GM18507 (cell line): Measurements from ENCODE around the gene NHLH2.

Source experiments
- DNase-seq: peaks from one replicate; pipeline ENCODE4 v3.0.0; 2011; ENCODE audit warnings: low read depth; ENCODE audit not compliant: insufficient read length; ENCODE audit errors: extremely low spot score
- FAIRE-seq: peaks from 2 replicates; lab custom pipeline; 2011; peaks lifted over from hg19 to GRCh38; lab: Jason Lieb, UNC

The NHLH2 gene

DNA sequence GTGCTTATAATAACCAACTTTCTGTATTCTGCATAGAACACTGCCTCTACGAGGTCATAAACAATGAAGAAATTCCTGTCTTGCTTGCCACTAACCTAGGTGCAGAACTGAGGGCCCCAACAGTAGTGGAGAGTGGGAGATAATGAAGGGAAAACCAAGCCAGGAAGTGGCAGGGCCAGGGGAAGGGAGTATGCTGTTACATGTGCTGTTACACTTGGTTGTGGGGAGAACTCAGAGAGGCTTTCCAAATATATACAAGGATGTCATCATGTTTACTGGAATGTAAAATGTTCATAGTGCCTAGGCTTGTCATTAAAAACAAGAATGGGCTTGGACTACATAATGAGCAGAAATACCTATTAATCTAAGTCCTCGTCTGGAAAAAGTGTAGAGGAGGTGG lies 31.1 kb downstream of the NHLH2 start:
- no peak for DNase-seq
- no peak for FAIRE-seq

DNA sequence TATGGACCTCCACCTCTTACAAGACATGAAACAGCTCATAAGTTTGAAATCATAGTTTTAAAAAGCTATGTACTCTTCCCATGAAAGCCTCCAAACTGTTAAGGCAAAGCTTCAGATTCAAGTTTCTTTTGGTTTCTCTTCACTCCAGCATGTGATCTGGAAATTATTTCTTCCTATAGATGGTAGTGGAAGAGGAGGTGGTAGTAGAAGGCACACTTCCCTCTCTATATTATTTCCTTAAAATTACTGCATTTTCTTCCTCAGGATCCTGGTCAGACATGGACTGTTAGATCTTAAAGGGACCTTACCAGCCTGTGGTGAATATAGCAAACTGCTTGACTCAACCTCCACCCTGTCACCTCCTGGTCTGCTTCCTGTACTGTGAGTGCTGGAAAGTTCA lies 31.9 kb downstream of the NHLH2 start:
- DNase-seq, result no peak
- no peak for FAIRE-seq

DNA sequence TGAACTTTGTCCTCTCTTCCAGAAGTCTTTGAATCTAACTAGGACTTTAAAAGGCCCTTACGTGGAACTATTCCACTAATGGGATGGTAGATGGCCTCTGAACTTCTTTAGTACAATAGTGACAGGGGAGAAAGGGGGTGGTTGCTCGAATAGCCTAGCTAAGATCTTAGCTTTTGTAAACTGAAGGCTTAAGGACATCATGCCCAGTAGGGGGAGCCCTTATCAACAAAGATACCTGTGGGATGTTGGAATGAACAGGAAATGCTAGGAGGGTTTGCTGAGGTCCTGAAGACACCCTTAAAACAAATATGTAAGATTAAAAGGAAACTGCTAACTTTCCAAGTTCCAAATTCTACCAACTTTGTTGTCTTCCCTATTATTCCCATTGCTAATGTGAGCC lies 33.2 kb downstream of the NHLH2 start:
- DNase-seq (peak; percentile 20), FAIRE-seq (peak; percentile 79)

DNA sequence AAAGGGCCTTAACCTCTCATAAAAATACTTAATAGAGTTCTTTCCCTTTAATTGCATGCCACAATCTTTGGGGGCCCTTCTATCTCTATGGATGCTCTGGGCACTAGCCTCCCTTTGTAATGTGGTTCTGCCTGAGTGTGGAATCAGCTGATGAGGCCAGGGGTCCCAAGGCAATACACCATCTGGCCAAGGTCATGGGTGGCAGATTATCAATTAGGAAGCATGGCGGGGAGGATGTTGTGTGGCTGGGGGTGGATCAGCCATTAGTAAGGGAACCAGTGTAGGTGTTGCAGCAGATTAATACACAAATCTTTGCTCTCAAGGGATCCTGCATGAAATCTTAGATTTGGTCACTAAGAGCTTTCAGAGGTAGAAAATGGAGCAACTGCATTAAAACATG lies 35.3 kb downstream of the NHLH2 start:
- FAIRE-seq (no peak), DNase-seq (no peak)

DNA sequence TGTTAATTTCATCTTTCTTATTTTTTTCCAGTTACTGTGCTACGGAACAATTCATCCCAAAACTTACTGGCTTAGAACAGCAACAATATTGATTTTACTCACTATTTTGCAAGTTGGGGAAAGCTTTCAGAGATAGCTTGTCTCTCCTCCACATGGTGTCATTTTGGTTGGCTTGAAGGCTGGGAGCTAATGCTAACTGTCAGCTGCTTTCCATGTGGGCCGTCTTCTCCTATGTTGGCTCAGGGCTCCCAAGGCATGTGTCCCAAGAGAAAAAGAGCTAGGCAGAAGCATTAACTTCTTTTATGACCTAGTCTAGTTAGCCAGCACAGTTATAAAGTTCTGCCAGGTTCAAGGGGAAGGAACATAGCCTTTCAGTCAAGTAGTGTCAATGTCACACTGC lies 38.5 kb downstream of the NHLH2 start:
- no peak for FAIRE-seq
- no peak for DNase-seq

DNA sequence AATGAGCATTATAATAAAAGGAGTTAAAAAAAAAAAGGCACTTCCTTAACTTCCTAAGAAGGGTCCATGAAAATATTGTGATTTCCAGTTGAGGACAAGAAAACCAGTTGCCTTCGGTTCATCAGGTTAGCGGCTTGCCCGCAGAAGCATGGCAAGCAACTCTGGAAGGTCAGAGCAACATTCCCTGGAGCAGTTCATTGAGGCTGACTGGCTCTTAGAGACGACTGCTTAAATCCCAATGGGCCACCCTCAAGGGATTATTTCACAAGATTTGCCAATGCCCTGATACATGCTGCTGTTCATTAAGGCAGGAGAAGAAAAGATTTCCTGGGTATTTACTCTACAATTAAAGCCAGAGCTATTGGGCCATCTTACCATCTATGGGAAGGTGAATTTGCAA lies 43.4 kb downstream of the NHLH2 start:
- DNase-seq (no peak), FAIRE-seq (no peak)

DNA sequence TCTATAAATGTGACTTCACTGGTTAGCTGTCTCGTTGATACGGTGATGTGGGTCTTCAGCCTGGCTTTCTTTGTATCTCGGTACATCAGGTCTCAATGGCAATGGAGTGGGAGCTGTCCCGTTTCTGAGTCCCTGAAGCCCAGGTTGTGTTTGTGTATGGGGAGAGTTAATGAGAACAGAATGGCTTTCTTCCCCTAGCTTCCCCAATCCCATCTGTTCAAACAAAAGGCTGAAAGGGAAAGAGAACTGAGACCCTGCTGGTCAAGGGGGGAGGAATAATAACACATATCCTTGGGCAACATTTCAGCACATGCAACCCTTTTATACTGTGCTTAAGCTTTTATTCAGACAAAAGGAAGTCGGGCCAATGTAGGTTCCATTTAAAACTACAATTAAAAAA lies 44.0 kb downstream of the NHLH2 start:
- FAIRE-seq (no peak), DNase-seq (no peak)

DNA sequence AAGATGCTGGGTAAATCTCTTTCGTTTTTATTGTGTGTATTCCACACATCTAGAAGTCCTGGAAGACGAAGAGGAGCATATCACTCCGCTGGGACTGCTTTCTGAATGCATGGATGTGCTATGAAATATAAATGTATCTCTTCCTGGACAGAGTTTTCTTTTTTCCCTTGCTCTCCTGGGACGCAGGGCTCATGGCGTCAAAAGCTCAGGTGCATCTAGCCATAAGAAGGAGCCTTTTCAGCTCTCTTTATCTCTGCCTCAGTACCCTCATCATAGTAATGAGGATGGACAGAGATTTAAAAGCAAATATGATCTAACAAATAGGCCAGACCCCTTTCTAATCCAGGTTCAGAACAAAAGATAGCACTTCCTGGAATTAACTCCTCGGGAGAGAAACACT lies 44.9 kb downstream of the NHLH2 start:
- FAIRE-seq, result no peak
- no peak for DNase-seq

DNA sequence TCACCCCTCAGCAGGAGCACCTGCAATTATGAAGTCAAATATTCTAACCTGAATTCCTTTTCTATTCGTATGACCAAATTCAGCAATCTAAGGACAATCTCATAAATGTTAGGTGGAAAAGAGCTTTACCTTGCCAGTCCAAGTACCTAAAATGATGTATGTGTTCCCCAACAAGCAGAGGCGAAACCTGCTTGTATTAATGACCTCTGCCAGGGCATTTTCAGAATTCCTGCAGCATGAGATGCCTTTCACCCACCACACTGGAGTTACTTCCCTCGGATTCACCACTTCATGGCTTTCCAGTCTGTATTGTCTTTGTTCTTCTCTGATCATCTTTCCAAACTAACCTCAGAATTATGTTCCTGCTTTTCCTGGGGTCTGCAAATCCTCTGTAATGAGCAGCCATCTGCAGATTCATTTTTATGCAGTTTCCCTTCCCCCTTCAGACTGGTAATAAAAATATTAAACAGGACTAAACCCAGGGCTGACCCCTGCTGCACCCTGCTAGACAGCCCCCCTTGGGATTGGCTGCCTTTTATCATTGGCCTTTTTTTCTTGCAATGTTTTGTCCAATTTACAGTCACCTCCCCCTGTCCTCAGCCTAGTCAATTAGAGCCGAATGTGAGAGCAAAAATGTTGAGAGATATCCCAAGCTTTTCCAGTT lies 45.8 kb downstream of the NHLH2 start:
- no peak for FAIRE-seq
- DNase-seq, result no peak

DNA sequence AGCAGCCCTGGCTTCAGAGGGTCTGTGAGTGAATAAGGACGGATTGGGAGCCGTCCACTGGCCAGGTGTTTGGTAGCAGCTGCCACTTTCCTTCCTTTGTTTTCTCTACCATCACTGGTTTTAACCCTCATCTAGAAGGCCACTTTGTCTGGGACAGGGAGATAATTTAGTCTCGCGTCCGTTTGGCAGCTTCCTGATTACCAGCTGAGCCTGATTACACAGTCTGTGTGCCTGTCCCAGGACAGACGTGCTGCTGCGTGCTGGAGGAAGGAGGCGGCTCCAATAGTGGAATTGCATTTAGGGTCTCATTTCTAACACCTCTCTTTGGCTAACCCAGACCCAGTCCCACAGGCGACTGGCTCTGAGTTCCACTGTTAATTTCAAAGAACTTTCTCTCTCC lies 47.8 kb downstream of the NHLH2 start:
- FAIRE-seq (no peak), DNase-seq (no peak)

DNA sequence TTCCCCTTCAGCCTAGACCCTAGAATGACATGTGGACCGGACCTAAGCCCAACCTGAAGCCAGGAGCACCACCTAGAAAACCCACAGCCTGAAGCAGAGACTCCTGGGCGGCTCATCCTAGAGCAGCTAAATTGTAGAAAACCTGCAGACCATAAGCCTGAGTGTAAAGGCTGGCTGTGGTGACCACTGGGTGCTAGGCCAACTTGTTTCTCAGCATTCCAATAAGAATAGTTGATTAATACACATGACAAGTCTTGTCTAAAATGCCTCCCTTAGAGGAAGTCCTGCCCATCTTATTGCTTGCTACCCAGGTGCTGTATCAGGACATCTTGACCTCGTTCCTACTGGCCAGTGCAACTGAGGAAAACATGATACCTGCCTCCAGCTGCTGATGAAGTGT lies 49.1 kb downstream of the NHLH2 start:
- FAIRE-seq (no peak), DNase-seq (no peak)

DNA sequence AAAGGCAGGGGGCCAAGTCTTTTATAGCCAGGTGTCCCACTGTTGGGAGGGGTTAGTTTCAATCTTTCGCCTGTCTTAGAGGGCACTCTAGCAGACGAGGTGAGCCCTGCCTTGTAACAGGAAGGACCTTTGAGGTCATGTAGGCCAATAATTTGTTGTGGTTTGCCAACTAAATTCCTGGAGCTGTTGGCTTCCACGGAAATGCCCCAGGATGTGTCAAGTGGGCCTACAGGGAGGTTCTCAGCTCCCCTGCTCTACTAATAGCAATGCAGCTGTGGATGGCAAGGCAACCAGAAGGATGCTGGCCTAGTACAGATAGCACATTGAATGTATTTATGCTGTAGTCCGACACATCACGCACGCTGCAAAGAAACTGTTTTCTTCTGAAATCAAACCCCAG lies 50.1 kb downstream of the NHLH2 start:
- DNase-seq (no peak), FAIRE-seq (no peak)

DNA sequence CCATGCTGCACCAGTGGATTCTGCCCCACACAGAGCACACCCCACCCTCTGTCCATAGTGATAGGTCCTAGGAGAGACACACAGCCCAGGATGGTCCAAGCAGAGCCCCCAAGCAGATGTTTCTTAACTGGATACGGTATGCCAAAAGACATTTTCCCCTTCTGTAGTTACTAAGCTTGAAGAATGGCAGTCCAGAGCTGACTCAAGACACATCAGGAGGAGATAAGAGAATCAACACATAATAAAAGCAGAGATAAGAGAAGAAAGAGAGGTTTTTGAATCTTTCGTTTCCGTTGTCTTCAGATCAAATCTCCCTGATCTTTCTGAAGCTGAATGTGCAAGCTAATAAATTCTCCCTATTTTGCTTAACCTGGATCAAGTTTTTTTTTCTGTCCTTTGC lies 50.6 kb downstream of the NHLH2 start:
- no peak for FAIRE-seq

More for the DNA sequence above, 50.6 kb downstream of the NHLH2 start:
- DNase-seq, result no peak
